ENCODE results near the gene NSMCE3. TPM values are rescaled to one million over a fixed set of nuclear protein-coding genes. Genes with fewer than 3 reads are reported as not detected.

The NSMCE3 gene
- total and polyA plus RNA-seq, 12 donors, result 8.0 to 16.9 (median 12.9) TPM

DNA sequence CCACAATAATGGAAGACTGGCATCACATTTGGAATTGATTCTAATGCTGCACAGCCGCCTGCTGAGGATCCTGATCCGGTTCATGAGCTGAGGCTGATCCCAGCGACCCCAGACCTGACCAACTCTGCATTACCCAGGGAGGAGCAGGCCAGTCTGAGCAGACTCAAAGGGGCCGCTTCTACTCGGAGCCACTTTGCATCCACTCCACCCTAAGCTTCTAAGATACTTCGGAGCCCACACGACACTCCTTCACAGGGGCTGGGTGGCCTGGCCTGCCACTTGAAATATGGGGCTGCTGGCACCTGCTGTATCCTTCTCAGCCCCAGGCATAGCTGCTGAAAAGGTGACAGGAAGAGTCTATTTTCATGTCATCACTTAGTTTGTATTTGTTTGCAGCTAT, 33.2 kb upstream of the NSMCE3 start:
- 72 to 84% (median 81%) methylated on average over 7 of the region's 7 CpGs for WGBS, 4 donors

DNA sequence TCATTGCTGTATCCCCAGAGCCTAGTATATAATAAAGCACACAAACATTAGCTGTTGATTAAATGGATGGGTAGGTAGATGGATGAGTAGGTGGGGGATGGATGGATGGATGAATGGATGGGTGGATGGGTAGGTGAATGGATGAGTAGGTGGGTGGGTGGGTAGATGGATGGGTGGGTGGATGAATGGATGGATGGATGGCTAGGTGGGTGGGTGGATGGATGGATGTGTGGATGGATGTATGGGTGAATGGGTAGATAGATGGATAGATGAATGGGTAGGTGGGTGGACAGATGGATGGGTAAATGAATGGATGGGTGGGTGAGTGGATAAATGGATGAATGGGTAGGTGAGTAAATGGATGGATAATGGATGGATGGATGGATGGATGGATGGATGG, 30.2 kb upstream of the NSMCE3 start:
- TF ChIP-seq POLR2A (IDR thresholded peaks at IDR 0.05), result no peak
- TF ChIP-seq, protein P1, sequence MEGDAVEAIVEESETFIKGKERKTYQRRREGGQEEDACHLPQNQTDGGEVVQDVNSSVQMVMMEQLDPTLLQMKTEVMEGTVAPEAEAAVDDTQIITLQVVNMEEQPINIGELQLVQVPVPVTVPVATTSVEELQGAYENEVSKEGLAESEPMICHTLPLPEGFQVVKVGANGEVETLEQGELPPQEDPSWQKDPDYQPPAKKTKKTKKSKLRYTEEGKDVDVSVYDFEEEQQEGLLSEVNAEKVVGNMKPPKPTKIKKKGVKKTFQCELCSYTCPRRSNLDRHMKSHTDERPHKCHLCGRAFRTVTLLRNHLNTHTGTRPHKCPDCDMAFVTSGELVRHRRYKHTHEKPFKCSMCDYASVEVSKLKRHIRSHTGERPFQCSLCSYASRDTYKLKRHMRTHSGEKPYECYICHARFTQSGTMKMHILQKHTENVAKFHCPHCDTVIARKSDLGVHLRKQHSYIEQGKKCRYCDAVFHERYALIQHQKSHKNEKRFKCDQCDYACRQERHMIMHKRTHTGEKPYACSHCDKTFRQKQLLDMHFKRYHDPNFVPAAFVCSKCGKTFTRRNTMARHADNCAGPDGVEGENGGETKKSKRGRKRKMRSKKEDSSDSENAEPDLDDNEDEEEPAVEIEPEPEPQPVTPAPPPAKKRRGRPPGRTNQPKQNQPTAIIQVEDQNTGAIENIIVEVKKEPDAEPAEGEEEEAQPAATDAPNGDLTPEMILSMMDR (IDR thresholded peaks at IDR 0.05), result no peak
- no peak overlapping the region for H3K27ac ChIP-seq
- intact Hi-C loops (cut with DNase I), result no loop called here

More for the DNA sequence above, 33.2 kb upstream of the NSMCE3 start:
- Histone ChIP-seq H3K27ac (no peak overlapping the region), H3K36me3 (replicated peaks in 1 of 2) (no peaks in the 10 kb centered on the region), H3K27me3 (no peaks in the 10 kb centered on the region), H3K4me3 (no peak overlapping the region), H3K9me3 (replicated peaks in 1 of 3) (no peaks in the 10 kb centered on the region), H3K4me1 (replicated peaks in 1 of 2) (no peaks in the 10 kb centered on the region)
- TF ChIP-seq, protein P1 (IDR thresholded peaks at IDR 0.05), result no peak
- TF ChIP-seq POLR2A (IDR thresholded peaks at IDR 0.05), result no peak
- intact Hi-C loops (cut with DNase I), result no loop called here
- no peak for DNase-seq

DNA sequence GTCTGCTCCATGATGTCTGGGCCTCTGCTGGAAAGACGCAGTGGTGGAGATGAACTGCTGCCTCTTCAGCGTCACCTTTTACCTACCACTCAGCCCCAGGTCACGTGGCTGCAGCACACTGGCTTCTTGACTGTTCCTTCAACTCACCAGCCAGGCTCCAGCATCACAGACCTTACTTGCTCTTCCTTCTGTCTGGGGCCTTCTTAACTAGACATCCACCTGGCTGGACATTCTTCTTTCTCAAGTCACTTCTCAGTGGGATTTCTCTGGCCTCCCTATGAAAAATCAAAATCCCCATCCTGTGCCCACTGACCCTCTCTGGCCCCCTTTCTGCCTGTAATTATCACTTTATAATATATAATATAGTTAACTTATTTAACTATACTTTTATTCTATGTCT, 29.7 kb upstream of the NSMCE3 start:
- no peak overlapping the region for H3K27ac ChIP-seq
- H3K9me3 ChIP-seq (replicated peaks in 1 of 3), result no peaks in the 10 kb centered on the region
- WGBS, 4 donors, result 65 to 93% (median 74%) methylated on average over 3 of the region's 3 CpGs
- no peak for TF ChIP-seq POLR2A (IDR thresholded peaks at IDR 0.05)
- TF ChIP-seq, protein P1 (IDR thresholded peaks at IDR 0.05), result no peak
- no peak for DNase-seq
- H3K4me1 ChIP-seq (replicated peaks in 1 of 2), result no peaks in the 10 kb centered on the region
- H3K27me3 ChIP-seq, result no peaks in the 10 kb centered on the region
- H3K36me3 ChIP-seq (replicated peaks in 1 of 2), result no peaks in the 10 kb centered on the region
- no peak overlapping the region for H3K4me3 ChIP-seq
- intact Hi-C loops (cut with DNase I), result no loop called here

More for the DNA sequence above, 30.2 kb upstream of the NSMCE3 start:
- no peaks in the 10 kb centered on the region for H3K27me3 ChIP-seq
- H3K9me3 ChIP-seq (replicated peaks in 1 of 3), result no peaks in the 10 kb centered on the region
- H3K36me3 ChIP-seq (replicated peaks in 1 of 2), result no peaks in the 10 kb centered on the region
- no peaks in the 10 kb centered on the region for H3K4me1 ChIP-seq (replicated peaks in 1 of 2)
- no peak for DNase-seq
- no peak overlapping the region for H3K4me3 ChIP-seq

DNA sequence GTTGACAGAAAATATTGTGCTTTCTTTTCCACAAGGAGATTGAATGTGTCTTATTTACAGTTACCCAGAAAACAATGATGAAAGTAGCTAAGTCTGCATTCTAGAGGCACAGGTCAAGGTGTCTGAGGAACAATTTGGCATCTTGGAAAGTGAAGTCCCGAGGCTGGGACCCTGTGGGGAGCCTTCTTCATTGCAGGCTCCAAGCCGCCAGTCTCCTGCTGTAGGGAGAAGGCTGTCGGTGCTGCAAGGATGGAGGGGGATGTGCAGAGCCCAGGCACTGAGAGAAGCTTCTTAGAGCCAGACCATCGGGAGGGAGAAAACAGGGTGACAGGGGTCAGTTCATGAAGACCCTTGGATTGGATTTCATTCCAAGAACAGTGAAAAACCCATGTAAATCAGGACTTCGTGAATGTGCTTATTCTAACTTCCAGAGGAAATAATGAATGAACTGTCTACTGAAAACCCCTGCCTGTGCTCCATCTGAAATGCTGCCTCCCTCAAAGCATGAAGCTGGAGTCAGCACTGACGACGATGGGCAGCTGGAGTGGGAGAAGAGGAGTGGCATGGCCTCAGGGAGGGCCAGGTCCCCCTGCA, 25.2 kb upstream of the NSMCE3 start:
- intact Hi-C loops (cut with DNase I), result no loop called here
- Histone ChIP-seq H3K36me3 (replicated peaks in 1 of 2) (no peaks in the 10 kb centered on the region), H3K27me3 (no peaks in the 10 kb centered on the region), H3K27ac (no peak overlapping the region), H3K4me3 (no peak overlapping the region), H3K9me3 (replicated peaks in 1 of 3) (no peaks in the 10 kb centered on the region), H3K4me1 (replicated peaks in 1 of 2) (no peaks in the 10 kb centered on the region)
- 45 to 67% (median 55%) methylated on average over 7 of the region's 7 CpGs for WGBS, 4 donors
- TF ChIP-seq, protein P1 (IDR thresholded peaks at IDR 0.05), result no peak
- no peak for TF ChIP-seq POLR2A (IDR thresholded peaks at IDR 0.05)
- no peak for DNase-seq

Measured in adrenal gland (tissue), 12 donors.